ENCODE data around the gene YAF2.
"Not testable (repeated sequence)": the region's sequence is repeated elsewhere in the genome, so short reads cannot be mapped to it uniquely, and the experiment has no call there.

The YAF2 gene

DNA sequence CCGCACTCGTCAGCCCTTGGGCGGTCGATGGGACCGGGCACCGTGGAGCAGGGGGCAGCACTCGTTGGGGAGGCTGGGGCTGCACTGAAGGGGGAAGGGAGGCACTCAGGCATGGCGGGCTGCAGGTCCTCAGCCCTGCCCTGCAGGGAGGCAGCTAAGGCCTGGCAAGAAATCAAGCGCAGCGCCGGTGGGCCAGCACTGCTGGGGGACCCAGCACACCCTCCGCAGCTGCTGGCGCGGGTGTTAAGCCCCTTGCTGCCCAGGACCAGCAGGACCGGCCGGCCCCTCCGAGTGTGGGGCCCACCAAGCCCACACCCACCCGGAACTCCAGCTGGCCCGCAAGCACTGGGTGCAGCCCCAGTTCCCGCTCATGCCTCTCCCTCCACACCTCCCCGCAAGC lies 35.7 kb upstream of the YAF2 start:
- no peaks in the 10 kb centered on the region for H3K36me3 Mint-ChIP-seq (ENCODE audit: insufficient read depth)
- peaks cover 28% of the 10 kb centered on the region for H3K27me3 Mint-ChIP-seq
- DNase-seq (ENCODE audit: low spot score in 2 of 2) (no peak), ATAC-seq (replicated peaks; ENCODE audit: extremely low read depth, poor library complexity, severe bottlenecking) (no peak)
- H3K4me1 Mint-ChIP-seq, result peaks cover 7% of the 10 kb centered on the region
- H3K4me3 Mint-ChIP-seq, result no peak overlapping the region
- no peak overlapping the region for H3K27ac Mint-ChIP-seq (ENCODE audit: low read depth)
- no peaks in the 10 kb centered on the region for H3K9me3 Mint-ChIP-seq

DNA sequence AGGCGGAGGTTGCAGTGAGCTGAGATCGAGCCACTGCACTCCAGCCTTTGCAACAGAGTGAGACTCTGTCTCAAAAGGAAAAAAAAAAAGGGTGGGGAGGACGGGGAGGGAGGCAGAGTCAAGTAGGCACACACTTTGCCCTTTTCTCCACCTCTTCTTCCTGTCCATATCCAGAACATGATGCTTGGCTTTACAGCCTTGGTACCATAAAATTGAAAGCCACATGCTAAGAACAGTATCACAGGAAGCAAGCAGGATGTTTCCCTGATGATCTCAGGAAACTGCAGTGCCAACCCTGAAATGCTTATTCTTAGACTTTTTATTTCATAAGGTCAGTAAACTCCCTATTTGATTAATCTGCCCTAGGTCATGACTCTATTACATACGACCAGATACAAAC lies 32.5 kb upstream of the YAF2 start:
- no peaks in the 10 kb centered on the region for H3K36me3 Mint-ChIP-seq (ENCODE audit: insufficient read depth)
- no peak overlapping the region for H3K4me3 Mint-ChIP-seq
- no peak overlapping the region for H3K27ac Mint-ChIP-seq (ENCODE audit: low read depth)
- no peaks in the 10 kb centered on the region for H3K9me3 Mint-ChIP-seq
- no peak for DNase-seq (ENCODE audit: low spot score in 2 of 2)
- ATAC-seq (replicated peaks; ENCODE audit: extremely low read depth, poor library complexity, severe bottlenecking), result no peak
- peaks cover 7% of the 10 kb centered on the region for H3K4me1 Mint-ChIP-seq
- peaks cover 14% of the 10 kb centered on the region for H3K27me3 Mint-ChIP-seq

DNA sequence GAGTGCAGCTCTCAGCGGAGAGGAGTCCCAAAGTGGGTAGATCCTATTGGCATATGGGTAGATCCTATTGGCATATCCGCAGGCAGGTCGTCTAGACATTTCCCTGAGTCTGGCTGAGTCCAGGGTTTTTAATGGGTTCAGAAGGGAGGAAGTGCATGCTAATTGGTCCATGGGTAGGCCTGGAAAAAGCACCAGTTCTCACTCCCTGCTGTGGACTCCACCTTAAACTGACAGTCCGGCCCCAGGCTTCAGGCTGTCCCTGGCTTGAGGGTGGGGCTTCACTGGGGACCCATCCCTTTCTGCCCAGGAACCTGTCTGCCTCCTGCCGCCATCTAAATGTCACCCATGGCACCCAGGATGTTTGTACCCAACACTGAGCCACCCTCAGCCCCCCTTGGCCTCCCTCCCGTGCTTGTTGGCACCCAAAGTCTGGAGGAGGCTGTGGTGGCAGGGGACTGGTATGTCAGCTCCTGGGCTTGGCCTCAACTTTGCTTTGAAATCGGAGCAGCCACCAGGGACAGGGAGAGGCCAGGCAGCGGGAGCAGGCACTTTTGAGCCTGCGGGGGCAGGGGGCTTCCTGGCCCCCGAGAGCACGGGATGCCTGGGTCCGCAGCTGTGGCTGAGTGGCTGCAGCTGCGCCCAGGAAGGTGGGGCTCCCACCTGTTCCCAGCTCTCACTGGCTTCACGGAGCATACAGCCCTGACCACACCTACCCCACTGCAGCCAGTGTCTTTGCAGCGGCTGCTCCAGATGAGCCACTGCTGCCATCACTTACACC lies 29.6 kb upstream of the YAF2 start:
- H3K27me3 Mint-ChIP-seq, result peaks cover 11% of the 10 kb centered on the region

GRCh38 chr12:42266579-42267230 lies 28.7 kb upstream of the YAF2 start:
- Mint-ChIP-seq H3K9me3 (no peaks in the 10 kb centered on the region), H3K4me3 (no peak overlapping the region), H3K4me1 (peaks cover 7% of the 10 kb centered on the region), H3K36me3 (ENCODE audit: insufficient read depth) (no peaks in the 10 kb centered on the region), H3K27ac (ENCODE audit: low read depth) (no peak overlapping the region), H3K27me3 (peaks cover 2% of the 10 kb centered on the region)
- DNase-seq (ENCODE audit: low spot score in 2 of 2) (no peak), ATAC-seq (replicated peaks; ENCODE audit: extremely low read depth, poor library complexity, severe bottlenecking) (no peak)

More for the DNA sequence above, 29.6 kb upstream of the YAF2 start:
- H3K36me3 Mint-ChIP-seq (ENCODE audit: insufficient read depth), result no peaks in the 10 kb centered on the region
- no peaks in the 10 kb centered on the region for H3K9me3 Mint-ChIP-seq
- H3K4me1 Mint-ChIP-seq, result peaks cover 7% of the 10 kb centered on the region
- H3K27ac Mint-ChIP-seq (ENCODE audit: low read depth), result no peak overlapping the region
- DNase-seq (ENCODE audit: low spot score in 2 of 2), result no peak
- H3K4me3 Mint-ChIP-seq, result no peak overlapping the region
- ATAC-seq (replicated peaks; ENCODE audit: extremely low read depth, poor library complexity, severe bottlenecking), result no peak

DNA sequence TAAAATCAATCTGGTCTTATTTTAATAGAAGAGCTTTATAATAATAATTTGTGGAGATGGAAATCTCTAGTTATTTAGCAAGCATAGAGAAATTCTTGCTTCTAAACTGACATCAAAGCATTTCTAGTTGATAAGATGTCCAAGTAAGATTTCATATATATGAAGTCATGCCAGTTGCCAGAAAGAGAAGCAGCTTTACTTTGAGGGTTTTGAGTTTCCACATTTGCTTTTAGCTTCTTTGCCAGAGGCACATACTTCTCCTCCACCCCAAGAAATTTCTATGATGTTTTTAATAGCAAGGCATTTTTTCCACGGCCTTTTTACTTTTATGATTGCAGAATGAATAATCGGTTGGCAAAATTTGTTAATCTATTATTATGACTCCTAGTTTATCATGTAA lies 24.2 kb upstream of the YAF2 start:
- Mint-ChIP-seq H3K27ac (ENCODE audit: low read depth) (no peak overlapping the region), H3K9me3 (no peaks in the 10 kb centered on the region), H3K27me3 (no peaks in the 10 kb centered on the region), H3K4me3 (no peak overlapping the region), H3K36me3 (ENCODE audit: insufficient read depth) (no peaks in the 10 kb centered on the region), H3K4me1 (no peaks in the 10 kb centered on the region)
- ATAC-seq (replicated peaks; ENCODE audit: extremely low read depth, poor library complexity, severe bottlenecking) (no peak), DNase-seq (ENCODE audit: low spot score in 2 of 2) (no peak)

DNA sequence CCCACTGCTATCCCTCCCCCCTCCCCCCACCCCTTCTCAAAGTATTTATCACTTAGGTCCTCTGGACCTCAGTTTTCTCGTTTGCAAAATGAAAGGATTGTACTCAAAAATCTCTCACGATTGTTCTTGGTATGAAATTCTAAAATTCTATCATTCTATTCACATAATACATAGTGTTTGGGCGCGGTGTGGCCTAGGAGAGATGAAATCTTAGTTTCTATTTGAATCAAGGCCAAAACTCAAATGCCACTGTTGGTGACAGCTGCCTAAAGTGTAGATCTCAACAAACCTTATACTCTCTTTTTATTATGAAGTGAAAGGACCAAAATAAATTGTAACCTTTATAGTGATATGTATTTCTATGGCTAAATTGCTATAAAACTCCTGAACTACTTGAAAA lies 23.7 kb upstream of the YAF2 start:
- no peaks in the 10 kb centered on the region for H3K27me3 Mint-ChIP-seq
- no peak for ATAC-seq (replicated peaks; ENCODE audit: extremely low read depth, poor library complexity, severe bottlenecking)
- H3K4me3 Mint-ChIP-seq, result no peak overlapping the region
- DNase-seq (ENCODE audit: low spot score in 2 of 2), result no peak
- no peaks in the 10 kb centered on the region for H3K36me3 Mint-ChIP-seq (ENCODE audit: insufficient read depth)
- H3K27ac Mint-ChIP-seq (ENCODE audit: low read depth), result no peak overlapping the region
- H3K9me3 Mint-ChIP-seq, result no peaks in the 10 kb centered on the region
- no peaks in the 10 kb centered on the region for H3K4me1 Mint-ChIP-seq

DNA sequence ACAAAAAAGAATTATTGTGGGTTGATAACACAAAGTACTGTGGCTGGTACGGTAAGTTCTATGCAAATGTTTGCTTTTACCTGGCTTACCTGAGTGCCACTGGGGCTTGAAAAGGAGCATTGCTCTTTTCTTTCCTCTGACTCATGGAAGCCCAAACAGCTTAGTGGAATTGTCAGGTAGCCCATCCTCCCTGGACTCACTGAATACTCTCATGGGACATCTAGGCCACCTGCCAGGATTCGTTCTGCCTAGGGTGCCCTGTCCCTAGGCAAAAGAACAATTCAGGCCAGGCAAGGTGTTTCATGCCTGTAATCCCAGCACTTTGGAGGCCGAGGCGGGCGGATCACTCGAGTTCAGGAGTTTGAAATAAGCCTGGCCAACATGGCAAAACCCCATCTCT lies 22.5 kb upstream of the YAF2 start:
- H3K4me1 Mint-ChIP-seq, result no peaks in the 10 kb centered on the region
- H3K27me3 Mint-ChIP-seq, result no peaks in the 10 kb centered on the region
- no peaks in the 10 kb centered on the region for H3K36me3 Mint-ChIP-seq (ENCODE audit: insufficient read depth)
- DNase-seq (ENCODE audit: low spot score in 2 of 2) (no peak), ATAC-seq (replicated peaks; ENCODE audit: extremely low read depth, poor library complexity, severe bottlenecking) (no peak)
- no peaks in the 10 kb centered on the region for H3K9me3 Mint-ChIP-seq
- no peak overlapping the region for H3K4me3 Mint-ChIP-seq
- no peak overlapping the region for H3K27ac Mint-ChIP-seq (ENCODE audit: low read depth)

- ATAC-seq (replicated peaks; ENCODE audit: extremely low read depth, poor library complexity, severe bottlenecking) (no peak), DNase-seq (ENCODE audit: low spot score in 2 of 2) (no peak)
- Mint-ChIP-seq H3K4me3 (no peak overlapping the region), H3K9me3 (no peaks in the 10 kb centered on the region), H3K27me3 (no peaks in the 10 kb centered on the region), H3K36me3 (ENCODE audit: insufficient read depth) (no peaks in the 10 kb centered on the region), H3K4me1 (no peaks in the 10 kb centered on the region), H3K27ac (ENCODE audit: low read depth) (no peak overlapping the region)
Measured at GRCh38 chr12:42259699-42260098, 21.7 kb upstream of the YAF2 start.

DNA sequence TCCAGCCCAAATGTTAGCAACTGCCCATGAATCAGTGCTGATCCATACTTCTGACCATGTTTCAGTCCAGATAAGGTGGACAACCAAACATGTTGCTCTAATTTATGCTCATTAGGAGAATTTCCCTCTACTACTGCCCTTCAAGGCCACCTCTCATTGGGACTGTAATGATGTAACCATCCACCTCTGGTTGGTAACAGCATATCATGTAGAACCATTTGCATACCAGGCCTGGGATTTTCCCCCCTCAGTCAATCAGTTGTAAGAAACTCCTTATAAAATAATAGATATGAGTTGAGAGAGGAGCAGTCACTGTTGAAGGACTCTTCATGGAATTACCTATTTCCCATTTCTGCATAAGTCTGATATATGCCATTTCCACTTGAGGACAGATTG lies 17.8 kb upstream of the YAF2 start:
- Mint-ChIP-seq H3K27me3 (no peaks in the 10 kb centered on the region), H3K36me3 (ENCODE audit: insufficient read depth) (no peaks in the 10 kb centered on the region), H3K9me3 (no peaks in the 10 kb centered on the region), H3K27ac (ENCODE audit: low read depth) (no peak overlapping the region), H3K4me3 (no peak overlapping the region), H3K4me1 (no peaks in the 10 kb centered on the region)
- no peak for ATAC-seq (replicated peaks; ENCODE audit: extremely low read depth, poor library complexity, severe bottlenecking)
- no peak for DNase-seq (ENCODE audit: low spot score in 2 of 2)

- H3K36me3 Mint-ChIP-seq (ENCODE audit: insufficient read depth), result no peaks in the 10 kb centered on the region
- H3K9me3 Mint-ChIP-seq, result no peaks in the 10 kb centered on the region
- ATAC-seq (replicated peaks; ENCODE audit: extremely low read depth, poor library complexity, severe bottlenecking), result no peak
- no peak overlapping the region for H3K4me3 Mint-ChIP-seq
- H3K27ac Mint-ChIP-seq (ENCODE audit: low read depth), result no peak overlapping the region
- H3K27me3 Mint-ChIP-seq, result no peaks in the 10 kb centered on the region
- no peaks in the 10 kb centered on the region for H3K4me1 Mint-ChIP-seq
- no peak for DNase-seq (ENCODE audit: low spot score in 2 of 2)
Measured at GRCh38 chr12:42255221-42255865, 17.3 kb upstream of the YAF2 start.

DNA sequence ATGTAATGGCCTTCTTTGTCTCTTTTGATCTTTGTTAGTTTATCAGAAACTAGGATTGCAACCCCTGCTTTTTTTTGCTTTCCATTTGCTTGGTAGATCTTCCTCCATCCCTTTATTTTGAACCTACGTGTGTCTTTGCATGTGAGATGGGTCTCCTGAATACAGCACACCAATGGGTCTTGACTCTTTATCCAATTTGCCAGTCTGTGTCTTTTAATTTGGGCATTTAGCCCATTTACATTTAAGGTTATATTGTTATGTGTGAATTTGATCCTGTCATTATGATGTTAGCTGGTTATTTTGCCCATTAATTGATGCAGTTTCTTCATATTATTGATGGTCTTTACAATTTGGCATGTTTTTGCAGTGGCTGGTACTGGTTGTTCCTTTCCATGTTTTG lies 14.6 kb upstream of the YAF2 start:
- not testable (repeated sequence) for H3K27ac Mint-ChIP-seq (ENCODE audit: low read depth); H3K4me3 Mint-ChIP-seq; H3K9me3 Mint-ChIP-seq; H3K4me1 Mint-ChIP-seq; ATAC-seq (replicated peaks; ENCODE audit: extremely low read depth, poor library complexity, severe bottlenecking); DNase-seq (ENCODE audit: low spot score in 2 of 2); H3K27me3 Mint-ChIP-seq; H3K36me3 Mint-ChIP-seq (ENCODE audit: insufficient read depth)

DNA sequence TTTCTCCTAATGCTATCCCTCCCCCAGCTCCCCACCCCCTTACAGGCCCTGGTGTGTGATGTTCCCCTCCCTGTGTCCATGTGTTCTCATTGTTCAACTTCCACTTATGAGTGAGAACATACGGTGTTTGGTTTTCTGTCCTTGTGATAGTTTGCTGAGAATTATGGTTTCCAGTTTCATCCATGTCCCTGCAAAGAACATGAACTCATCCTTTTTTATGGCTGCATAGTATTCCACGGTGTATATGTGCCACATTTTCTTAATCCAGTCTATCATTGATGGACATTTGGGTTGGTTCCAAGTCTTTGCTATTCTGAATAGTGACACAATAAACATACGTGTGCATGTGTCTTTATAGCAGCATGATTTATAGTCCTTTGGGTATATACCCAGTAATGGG lies 11.0 kb upstream of the YAF2 start:
- not testable (repeated sequence) for H3K27me3 Mint-ChIP-seq; H3K9me3 Mint-ChIP-seq; ATAC-seq (replicated peaks; ENCODE audit: extremely low read depth, poor library complexity, severe bottlenecking); H3K4me3 Mint-ChIP-seq; H3K27ac Mint-ChIP-seq (ENCODE audit: low read depth); H3K36me3 Mint-ChIP-seq (ENCODE audit: insufficient read depth); DNase-seq (ENCODE audit: low spot score in 2 of 2); H3K4me1 Mint-ChIP-seq

GRCh38 chr12:42240131-42240750 lies 2.2 kb upstream of the YAF2 start:
- Mint-ChIP-seq H3K4me3 (no peak overlapping the region), H3K27ac (ENCODE audit: low read depth) (no peak overlapping the region), H3K27me3 (no peaks in the 10 kb centered on the region), H3K9me3 (no peaks in the 10 kb centered on the region), H3K36me3 (ENCODE audit: insufficient read depth) (peaks cover 12% of the 10 kb centered on the region), H3K4me1 (peaks cover 32% of the 10 kb centered on the region)
- DNase-seq (ENCODE audit: low spot score in 2 of 2), result no peak
- ATAC-seq (replicated peaks; ENCODE audit: extremely low read depth, poor library complexity, severe bottlenecking), result no peak

Measured in central memory CD8-positive, alpha-beta T cell (primary cell).